Central memory CD4-positive, alpha-beta T cell (primary cell): ENCODE data around the gene RARA.
"Not testable (repeated sequence)": the region's sequence is repeated elsewhere in the genome, so short reads cannot be mapped to it uniquely, and the experiment has no call there.

Experiments used
- DNase-seq: peaks from one replicate; pipeline ENCODE4 v3.0.0; 2022

Gene RARA

GRCh38 chr17:40361063-40361924, 52.3 kb downstream of the RARA start:
- no peak for DNase-seq

GRCh38 chr17:40361925-40362695, 53.1 kb downstream of the RARA start:
- no peak for DNase-seq

DNA sequence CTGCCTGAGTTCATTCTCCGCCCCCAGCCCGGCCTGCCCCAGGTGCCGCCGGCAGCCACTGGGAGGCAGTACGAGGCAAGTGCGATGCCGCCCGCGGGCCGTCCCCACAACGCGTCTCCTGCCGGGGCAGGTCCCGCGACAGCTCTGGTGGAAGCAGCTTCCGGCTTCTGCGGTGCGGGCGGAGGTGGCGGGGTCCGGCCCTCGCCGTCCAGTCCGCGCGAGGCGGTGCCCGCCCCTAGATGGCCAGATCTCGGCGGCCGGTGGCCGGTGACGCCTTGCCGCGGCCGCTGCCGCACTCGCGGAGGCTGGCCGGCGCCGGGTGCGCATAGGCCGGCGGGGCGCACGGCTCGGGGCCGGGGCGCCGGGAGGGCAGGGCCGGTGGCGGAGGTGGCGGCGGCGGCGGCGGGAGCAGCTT, 53.7 kb downstream of the RARA start:
- peak; percentile 70 for DNase-seq

DNA sequence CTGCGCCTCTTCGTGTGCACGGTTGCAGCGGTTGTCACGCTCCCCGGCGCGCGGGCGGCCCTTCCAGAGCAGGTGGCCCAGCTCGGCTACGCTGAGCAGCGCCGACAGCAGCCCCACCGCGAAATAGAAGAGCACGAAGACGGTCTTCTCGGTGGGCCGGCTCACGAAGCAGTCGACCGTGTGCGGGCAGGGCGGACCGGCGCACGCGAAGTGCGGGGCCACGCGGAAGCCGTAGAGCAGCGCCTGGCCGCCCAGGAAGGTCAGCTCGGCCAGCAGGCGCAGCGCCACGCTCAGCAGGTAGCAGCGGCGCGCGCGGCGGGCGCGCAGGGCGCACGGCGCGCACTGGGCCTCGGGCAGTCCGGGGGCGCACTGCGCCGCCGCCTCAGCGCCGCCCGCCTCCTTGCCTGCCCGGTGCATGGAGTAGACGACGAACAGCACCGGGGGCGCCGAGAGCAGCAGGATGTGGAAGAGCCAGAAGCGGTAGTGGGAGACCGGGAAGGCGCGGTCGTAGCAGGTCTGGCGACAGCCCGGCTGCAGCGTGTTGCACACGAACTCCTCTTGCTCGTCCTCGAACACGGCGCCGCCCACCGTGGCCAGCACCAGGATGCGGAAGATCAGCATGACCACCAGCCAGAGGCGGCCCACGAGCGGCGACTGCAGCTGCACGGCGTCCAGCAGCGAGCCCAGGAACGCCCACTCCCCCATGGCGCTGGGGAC, 54.3 kb downstream of the RARA start:
- no peak for DNase-seq

- no peak for DNase-seq
These were observed 55.3 kb downstream of the RARA start, which contains the start of gene GJD3 for GRCh38 chr17:40364121-40364861. GJD3 (minus strand) TSS chr17:40364737; CDS start chr17:40363815, 922 bp downstream.

DNA sequence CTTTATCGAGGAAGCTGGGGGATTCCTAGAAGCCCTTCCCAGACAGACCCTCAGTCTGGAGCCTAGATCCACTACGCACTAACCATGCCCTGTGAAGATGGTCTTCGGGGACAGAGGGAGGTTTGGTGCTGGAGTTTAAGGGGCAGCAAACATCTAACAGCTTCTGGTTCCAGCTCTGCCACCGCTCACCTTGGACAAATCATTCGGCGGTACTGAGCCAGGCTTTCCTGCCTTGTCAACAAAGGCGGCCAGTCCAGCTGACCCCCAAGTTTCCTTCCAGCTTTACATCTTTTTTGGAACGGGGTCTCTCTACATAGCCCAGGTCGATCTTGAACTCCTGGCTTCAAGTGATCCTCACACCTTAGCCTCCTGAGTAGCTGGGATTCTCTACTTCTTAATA, 55.9 kb downstream of the RARA start:
- DNase-seq, result no peak

- DNase-seq, result no peak
These were observed 57.3 kb downstream of the RARA start for GRCh38 chr17:40366076-40366860.

- no peak for DNase-seq
These were observed 58.0 kb downstream of the RARA start for GRCh38 chr17:40366861-40367518.

DNA sequence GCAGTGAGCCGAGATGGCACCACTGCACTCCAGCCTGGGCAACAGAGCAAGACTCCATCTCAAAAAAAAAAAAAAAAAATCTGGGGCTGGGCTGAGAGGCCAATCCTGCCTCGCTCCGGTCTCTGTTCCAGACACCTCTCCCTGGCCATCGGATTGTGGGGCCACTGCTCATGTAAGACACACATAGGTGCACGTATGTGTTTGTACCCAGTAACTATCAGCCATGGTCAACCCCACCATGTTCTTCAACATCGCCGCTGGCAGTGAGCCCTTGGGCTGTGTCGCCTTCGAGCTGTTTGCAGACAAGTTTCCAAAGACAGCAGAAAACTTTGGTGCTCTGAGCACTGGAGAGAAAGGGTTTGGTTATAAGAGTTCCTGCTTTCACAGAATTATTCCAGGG, 58.7 kb downstream of the RARA start:
- not testable (repeated sequence) for DNase-seq

DNA sequence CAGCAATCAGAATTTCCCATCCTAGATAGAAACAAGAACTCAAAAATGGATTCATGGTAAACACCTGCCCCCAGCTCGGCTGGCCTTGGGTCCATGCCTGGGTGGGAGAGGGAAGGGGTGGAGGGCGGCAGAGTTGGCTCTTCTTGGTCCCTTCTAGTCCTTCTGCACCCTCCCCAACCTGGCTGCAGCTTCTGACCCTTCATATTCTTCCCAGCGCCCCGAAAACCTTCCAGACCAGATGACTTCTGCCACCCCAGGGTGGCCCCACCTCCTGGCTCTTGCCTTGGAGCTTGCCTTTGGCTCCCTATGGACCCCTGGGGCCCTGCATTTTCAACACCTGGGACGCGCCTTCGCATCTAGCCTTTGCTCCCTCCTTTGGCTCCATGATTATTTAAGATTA, 60.9 kb downstream of the RARA start:
- no peak for DNase-seq

GRCh38 chr17:40371261-40371929, 62.4 kb downstream of the RARA start:
- DNase-seq, result peak; percentile 33

DNA sequence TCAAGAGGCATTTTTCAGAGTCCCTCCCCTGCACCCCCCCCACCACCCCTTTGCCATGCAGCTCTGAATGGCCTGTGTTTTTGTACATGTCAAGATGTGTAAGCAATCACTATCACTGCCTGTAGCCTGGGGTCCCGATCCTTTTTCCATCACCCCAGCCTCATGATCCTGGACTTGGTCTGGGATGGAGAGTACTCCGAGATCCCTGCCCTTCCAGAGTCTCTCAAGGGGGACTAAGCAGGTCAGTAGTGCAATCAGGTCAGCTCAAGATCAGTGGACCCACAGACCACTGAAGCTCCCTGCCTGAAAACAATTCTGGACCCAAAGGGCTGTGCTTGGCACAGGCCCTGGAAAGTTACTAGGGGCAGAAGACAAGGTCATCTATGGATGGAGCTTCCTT, 63.1 kb downstream of the RARA start:
- no peak for DNase-seq

DNA sequence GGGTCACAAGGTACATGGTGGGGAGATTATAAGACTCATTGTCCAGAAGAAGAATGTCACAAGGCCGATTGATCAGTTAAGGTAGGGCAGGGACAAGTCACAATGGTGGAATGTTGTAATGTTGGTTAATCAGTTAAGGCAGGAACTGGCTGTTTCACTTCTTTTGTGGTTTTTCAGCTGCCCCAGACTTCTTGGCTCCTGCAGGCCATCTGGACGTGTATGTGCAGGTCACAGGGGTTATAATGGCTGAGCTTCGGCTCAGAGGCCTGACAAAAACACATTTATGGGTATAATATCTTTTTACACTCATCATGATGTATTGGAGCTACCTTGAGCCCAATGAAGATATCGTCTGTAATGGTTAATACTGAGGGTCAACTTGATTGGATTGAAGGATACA, 63.7 kb downstream of the RARA start:
- not testable (repeated sequence) for DNase-seq

- DNase-seq, result no peak
These were observed 64.3 kb downstream of the RARA start for GRCh38 chr17:40373324-40373723.

- no peak for DNase-seq
These were observed 65.0 kb downstream of the RARA start for GRCh38 chr17:40373999-40374398.

DNA sequence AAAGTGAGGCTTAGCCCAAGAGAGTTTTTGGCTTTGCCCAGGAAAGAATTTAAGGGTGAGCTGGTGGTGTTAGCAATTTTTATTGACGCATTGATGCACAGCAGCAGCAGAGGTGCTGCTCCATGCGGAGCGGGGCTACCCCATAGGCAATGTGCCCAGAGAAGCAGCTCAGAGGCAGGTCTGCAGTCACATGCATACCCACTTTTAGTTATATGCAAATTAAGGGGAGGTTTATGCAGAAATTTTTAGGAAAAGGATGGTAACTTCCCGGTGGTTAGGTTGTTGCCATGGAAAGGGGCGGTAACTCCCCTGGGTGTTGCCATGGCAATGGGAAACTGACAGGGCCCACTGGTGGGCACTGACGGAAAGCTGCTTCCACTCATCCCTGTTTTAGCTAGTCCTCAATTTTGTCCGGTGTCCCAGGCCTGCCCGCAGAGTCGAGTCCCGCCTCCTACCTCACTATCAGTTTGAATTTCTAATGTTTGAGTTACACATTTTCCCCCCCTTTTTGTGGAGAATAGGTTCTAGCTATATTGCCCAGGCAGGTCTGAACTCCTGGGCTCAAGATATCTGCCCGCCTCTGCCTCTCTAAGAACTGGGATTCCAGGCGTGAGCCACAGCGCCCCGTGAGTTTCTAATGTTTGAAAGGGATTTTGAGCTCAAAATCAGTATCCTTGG, 66.0 kb downstream of the RARA start:
- DNase-seq, result no peak

DNA sequence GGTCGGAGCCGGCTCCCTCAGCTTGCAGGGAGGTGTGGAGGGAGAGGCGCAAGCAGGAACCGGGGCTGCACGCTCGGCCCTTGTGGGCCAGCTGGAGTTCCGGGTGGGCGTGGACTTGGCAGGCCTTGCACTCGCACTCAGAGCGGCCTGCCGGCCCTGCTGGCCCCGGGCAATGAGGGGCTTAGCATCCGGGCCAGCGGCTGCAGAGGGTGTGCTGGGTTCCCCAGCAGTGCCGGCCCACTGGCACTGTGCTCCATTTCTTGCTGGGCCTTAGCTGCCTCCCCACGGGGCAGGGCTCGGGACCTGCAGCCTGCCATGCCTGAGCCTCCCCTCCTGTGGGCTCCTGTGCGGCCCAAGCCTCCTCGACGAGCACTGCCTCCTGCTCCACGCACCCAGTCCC, 66.8 kb downstream of the RARA start:
- DNase-seq, result not testable (repeated sequence)

- DNase-seq, result not testable (repeated sequence)
These were observed 67.6 kb downstream of the RARA start for GRCh38 chr17:40376541-40376940.

GRCh38 chr17:40377832-40378231, 68.9 kb downstream of the RARA start:
- no peak for DNase-seq

DNA sequence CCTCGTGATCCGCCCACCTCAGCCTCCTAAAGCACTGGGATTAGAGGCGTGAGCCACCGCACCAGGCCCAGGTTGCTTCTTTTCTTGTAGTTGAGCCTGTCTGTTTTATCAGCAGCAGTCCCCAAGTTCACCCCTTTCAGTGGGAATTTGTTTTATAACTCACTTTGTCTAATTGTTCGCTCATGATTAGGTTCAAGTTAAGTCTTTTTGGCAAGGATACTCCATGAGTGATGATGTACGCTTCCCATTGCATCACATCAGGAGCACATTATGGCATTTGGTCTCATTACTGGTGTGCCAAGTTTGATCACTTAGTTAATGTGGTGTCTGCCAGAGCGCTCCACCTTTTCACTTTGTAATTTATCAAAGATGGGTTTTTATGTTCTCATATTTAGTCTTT, 70.0 kb downstream of the RARA start:
- no peak for DNase-seq
